AG09319 (cell line): ENCODE results near the gene PARD3.

Experiments used
- DNase-seq: peaks from one replicate; pipeline ENCODE4 v3.0.0-alpha.2; 2010; ENCODE audit warnings: low read depth; ENCODE audit errors: extremely low read depth
- CTCF ChIP-seq: IDR thresholded peaks from 2 replicates; pipeline ENCODE4 v1.5.1; 2011; ENCODE audit warnings: low read depth, mild to moderate bottlenecking, inconsistent platforms, low read length, moderate library complexity

Gene PARD3

GRCh38 chr10:34255035-34255434 lies 560.1 kb downstream of the PARD3 start:
- no peak for TF ChIP-seq CTCF
- no peak for DNase-seq

GRCh38 chr10:34254596-34254995 lies 560.5 kb downstream of the PARD3 start:
- DNase-seq = no peak
- TF ChIP-seq CTCF = no peak

- no peak for TF ChIP-seq CTCF
- no peak for DNase-seq
Measured at GRCh38 chr10:34252111-34252510, 563.0 kb downstream of the PARD3 start.

- DNase-seq = no peak
- no peak for TF ChIP-seq CTCF
Measured at GRCh38 chr10:34251177-34251576, 563.9 kb downstream of the PARD3 start.

GRCh38 chr10:34250722-34251121 lies 564.4 kb downstream of the PARD3 start:
- TF ChIP-seq CTCF = no peak
- DNase-seq = no peak

- DNase-seq = no peak
- TF ChIP-seq CTCF = no peak
Measured at GRCh38 chr10:34249634-34250033, 565.5 kb downstream of the PARD3 start.

GRCh38 chr10:34247560-34247959 lies 567.5 kb downstream of the PARD3 start:
- no peak for TF ChIP-seq CTCF
- DNase-seq = no peak
